RWPE1 (cell line): ENCODE measurements around the gene ATOX1.
A peak's percentile ranks its signal among the peaks of the same experiment; 100 is the strongest.

Experiments used
- CTCF ChIA-PET: fragments of 350-600 bp; sonication (Branson Sonifier 250); formaldehyde crosslinking; extraction: SDS; loops from one replicate; lab custom pipeline; 2021; lab: Yijun Ruan, JAX
- POLR2A ChIA-PET: fragments of 400-600 bp; formaldehyde crosslinking; extraction: SDS; loops from one replicate; lab custom pipeline; 2020; ENCODE audit warnings: antibody characterized with exemption; ENCODE audit not compliant: low non-redundant PET; lab: Yijun Ruan, JAX
- DNase-seq: peaks from one replicate; pipeline ENCODE4 v3.0.0; 2012; ENCODE audit warnings: low spot score
- H3K27ac ChIP-seq: fragments of 450-650 bp; 2 replicates; pipeline ENCODE4 v1.5.1; 2017
- TF ChIP-seq, protein P1 (sequence below): fragments of 450-650 bp; conservative IDR thresholded peaks from 2 replicates; pipeline ENCODE4 v1.5.1; 2017; ENCODE audit warnings: low read depth, mild to moderate bottlenecking

Gene ATOX1

DNA sequence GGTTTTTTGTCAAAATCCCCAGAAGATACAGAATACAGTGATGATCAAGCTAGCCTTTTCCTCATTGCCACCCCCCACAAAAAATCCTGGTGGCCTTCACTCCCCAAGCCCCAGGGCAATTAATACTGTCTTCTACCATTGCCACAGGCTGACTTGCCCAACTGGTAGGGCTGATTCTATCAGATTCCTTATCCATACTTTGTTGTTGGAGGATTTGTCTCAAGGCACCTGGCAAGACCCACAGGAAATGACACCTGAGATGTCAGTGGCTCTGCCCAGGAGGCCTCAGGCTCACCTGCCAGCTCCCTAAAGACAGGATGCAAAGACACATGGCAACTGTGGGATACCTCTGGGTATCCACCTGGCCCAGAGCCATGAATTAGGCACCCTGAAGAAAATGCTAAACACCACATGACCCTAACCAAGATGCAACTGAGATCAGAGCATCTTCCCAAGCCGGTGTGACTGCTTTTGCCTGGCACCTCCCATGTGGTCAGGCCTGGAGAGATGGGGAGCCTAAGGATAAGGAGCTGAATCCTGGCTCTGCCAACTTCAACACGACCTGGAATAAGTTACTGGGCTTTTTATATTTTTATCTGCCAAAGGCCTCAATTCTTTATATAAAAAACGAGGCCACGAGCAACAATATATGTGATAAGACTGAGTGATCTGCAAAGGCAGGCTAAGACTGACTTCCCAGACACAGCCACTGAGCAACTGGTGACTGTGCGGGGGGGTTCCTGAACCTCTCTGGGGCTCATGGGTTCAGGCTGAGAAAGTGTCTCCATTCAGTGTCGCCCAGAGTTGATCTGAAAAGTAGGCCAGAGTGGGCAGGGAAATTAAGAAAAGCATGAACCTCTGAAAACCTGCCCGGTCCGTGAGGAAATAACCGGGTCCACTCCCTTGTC, 944 bp downstream of the ATOX1 start:
- CTCF ChIA-PET, result interaction anchor here (0.6 to 1.2 kb wide), 5 partner anchors 17 to 571 kb away, joined by 3 to 4 read pairs (median 3); no protein-coding TSS in a partner anchor
- POLR2A ChIA-PET, result interaction anchor here (0.6 to 1.2 kb wide), 3 partner anchors 8 to 97 kb away, joined by 3 to 4 read pairs (median 4); no protein-coding TSS in a partner anchor
- TF ChIP-seq, protein P1, sequence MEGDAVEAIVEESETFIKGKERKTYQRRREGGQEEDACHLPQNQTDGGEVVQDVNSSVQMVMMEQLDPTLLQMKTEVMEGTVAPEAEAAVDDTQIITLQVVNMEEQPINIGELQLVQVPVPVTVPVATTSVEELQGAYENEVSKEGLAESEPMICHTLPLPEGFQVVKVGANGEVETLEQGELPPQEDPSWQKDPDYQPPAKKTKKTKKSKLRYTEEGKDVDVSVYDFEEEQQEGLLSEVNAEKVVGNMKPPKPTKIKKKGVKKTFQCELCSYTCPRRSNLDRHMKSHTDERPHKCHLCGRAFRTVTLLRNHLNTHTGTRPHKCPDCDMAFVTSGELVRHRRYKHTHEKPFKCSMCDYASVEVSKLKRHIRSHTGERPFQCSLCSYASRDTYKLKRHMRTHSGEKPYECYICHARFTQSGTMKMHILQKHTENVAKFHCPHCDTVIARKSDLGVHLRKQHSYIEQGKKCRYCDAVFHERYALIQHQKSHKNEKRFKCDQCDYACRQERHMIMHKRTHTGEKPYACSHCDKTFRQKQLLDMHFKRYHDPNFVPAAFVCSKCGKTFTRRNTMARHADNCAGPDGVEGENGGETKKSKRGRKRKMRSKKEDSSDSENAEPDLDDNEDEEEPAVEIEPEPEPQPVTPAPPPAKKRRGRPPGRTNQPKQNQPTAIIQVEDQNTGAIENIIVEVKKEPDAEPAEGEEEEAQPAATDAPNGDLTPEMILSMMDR, result no peak
- DNase-seq, result peak; percentile 40
- H3K27ac ChIP-seq, result peak overlapping the region; percentile 71

DNA sequence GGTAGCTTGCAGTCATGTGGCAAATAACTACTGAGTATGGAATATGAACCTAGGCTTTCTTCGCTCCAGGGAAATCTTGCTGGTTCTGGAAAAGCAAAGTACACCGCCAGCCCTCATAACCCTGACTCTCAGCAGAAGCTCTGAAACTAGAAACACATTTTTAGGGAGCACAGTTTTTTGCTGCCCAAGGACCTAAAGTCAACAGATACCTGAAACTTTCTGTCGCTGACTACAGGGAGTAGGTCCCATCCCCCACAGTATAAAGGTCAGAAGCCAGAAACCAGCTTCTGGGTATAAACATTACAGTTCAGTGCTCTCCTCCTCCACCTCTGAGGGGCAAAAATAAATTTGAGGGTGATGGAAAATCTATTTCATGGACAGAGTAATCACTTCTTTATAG, 3.0 kb downstream of the ATOX1 start:
- H3K27ac ChIP-seq, result no peak overlapping the region
- TF ChIP-seq, protein P1, result no peak
- POLR2A ChIA-PET, result interaction anchor here (0.8 to 0.9 kb wide), 2 partner anchors 97 to 383 kb away, joined by 3 to 8 read pairs; no protein-coding TSS in a partner anchor
- CTCF ChIA-PET, result interaction anchor here (0.6 to 0.7 kb wide), 2 partner anchors 14 to 15 kb away, joined by 5 read pairs; no protein-coding TSS in a partner anchor
- DNase-seq, result no peak

DNA sequence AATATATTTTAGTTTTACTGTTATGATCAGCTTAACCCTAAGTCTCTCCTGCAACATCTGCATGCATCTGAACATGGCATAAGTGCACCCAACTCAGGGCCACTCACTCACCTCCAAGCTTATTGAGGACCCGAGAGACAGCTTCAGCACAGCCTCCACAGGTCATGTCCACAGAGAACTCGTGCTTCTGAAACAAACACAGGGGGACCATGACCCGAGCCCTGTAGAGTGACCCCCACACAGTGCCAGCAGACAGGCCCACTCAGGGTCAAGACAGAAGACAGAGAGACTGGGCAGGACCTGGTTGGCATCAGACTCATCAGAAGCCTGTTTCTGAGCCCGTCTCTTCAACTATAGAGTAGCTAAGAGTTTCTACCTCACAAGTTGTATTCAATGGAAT, 6.8 kb downstream of the ATOX1 start:
- CTCF ChIA-PET, result interaction anchor here (0.6 to 1.4 kb wide), 6 partner anchors 10 to 141 kb away, joined by 3 to 4 read pairs (median 4); partner anchors contain the start of gene G3BP1
- POLR2A ChIA-PET, result interaction anchor here (0.7 to 1.0 kb wide), 2 partner anchors 20 to 114 kb away, joined by 3 to 5 read pairs; partner anchors contain the start of gene G3BP1
- peak overlapping the region; percentile 39 for H3K27ac ChIP-seq
- no peak for DNase-seq
- TF ChIP-seq, protein P1, result no peak

DNA sequence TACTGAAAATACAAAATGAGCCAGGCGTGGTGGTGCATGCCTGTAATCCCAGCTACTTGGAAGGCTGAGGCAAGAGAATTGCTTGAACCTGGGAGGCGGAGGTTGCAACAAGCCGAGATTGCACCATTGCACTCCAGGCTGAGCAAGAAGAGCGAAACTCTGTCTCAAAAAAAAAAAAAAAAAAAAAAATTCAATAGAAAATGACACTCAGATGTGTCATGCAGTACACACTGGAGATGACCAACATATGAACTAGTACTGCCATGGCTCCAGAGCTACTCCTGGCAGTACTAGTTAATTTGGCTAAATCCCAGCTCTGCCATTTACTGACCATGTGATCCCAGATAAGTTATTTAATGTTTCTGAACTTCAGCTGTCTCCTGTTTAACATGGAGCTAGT, 7.3 kb downstream of the ATOX1 start:
- H3K27ac ChIP-seq, result peak overlapping the region; percentile 61
- no peak for DNase-seq
- ChIA-PET CTCF (interaction anchor here (0.6 to 1.4 kb wide), 6 partner anchors 10 to 141 kb away, joined by 3 to 9 read pairs (median 4); no protein-coding TSS in a partner anchor), POLR2A (interaction anchor here (0.6 to 1.0 kb wide), 3 partner anchors 15 to 113 kb away, joined by 3 to 5 read pairs (median 4); partner anchors contain the start of gene G3BP1)
- TF ChIP-seq, protein P1, result no peak

DNA sequence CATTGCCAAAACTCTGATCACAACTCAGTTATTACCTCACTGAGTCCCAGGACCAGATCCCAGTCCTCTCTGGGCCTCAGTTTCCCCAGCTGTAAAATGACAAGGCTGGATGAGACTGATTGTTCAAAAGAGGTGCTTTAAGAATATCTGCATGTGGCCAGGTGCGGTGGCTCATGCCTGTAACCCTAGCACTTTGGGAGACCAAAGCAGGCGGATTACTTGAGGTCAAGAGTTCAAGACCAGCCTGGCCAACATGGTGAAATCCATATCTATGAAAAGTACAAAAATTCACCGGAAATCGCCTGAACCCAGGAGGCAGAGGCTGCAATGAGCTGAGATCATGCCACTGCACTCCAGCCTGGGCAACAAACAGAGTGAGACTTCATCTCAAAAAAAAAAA, 8.3 kb downstream of the ATOX1 start:
- TF ChIP-seq, protein P1, result no peak
- POLR2A ChIA-PET, result interaction anchor here (0.6 kb wide), 2 partner anchors 7 to 21 kb away, joined by 4 read pairs; partner anchors contain the start of gene G3BP1
- CTCF ChIA-PET, result no interaction called here
- DNase-seq, result no peak
- peak overlapping the region; percentile 35; the same call in 1 of the 2 replicates for H3K27ac ChIP-seq
